T-helper 2 cell treated with Interferon-gamma antibody and Interleukin-4, amounts not matched to agents 100 ng/mL and 5 ng/mL, for 36 hours (primary cell): Measurements from ENCODE around the gene TNPO3. TPM values are rescaled to one million over a fixed set of nuclear protein-coding genes. Genes with fewer than 3 reads are reported as not detected.
"Not testable (repeated sequence)": the region's sequence is repeated elsewhere in the genome, so short reads cannot be mapped to it uniquely, and the experiment has no call there.

ENCODE experiments used
- intact Hi-C: fragments of 100-400 bp; cut with micrococcal nuclease; formaldehyde crosslinking; loops from one replicate; pipeline ENCODE4 v1.15.1; 2023
- total RNA-seq: library from RNA; stranded (reverse); gene quantifications from 2 replicates; pipeline ENCODE4 v1.2.3, GENCODE V29; 2022

The TNPO3 gene
- total RNA-seq, 1 donor from 2014 or later = 43.5 TPM

GRCh38 chr7:128963327-128963757 is 91.6 kb downstream of the TNPO3 start:
- intact Hi-C loops = no loop called here

- intact Hi-C loops = no loop called here
Measured at GRCh38 chr7:128962899-128963298, 92.0 kb downstream of the TNPO3 start.

GRCh38 chr7:128961030-128961659 is 93.8 kb downstream of the TNPO3 start:
- intact Hi-C loops = no loop called here

- intact Hi-C loops = no loop called here
Measured at GRCh38 chr7:128959296-128959695, 95.6 kb downstream of the TNPO3 start.

GRCh38 chr7:128955981-128956380 is 98.9 kb downstream of the TNPO3 start:
- intact Hi-C loops = no loop called here

- intact Hi-C loops = no loop called here
Measured at GRCh38 chr7:128954830-128955802, 99.8 kb downstream of the TNPO3 start.

- intact Hi-C loops = no loop called here
Measured at GRCh38 chr7:128954150-128954549, 100.8 kb downstream of the TNPO3 start.

- intact Hi-C loops = no loop called here
Measured at GRCh38 chr7:128951296-128951695, 103.6 kb downstream of the TNPO3 start.

- intact Hi-C loops = no loop called here
Measured at GRCh38 chr7:128948976-128949760, 105.7 kb downstream of the TNPO3 start.

- intact Hi-C loops = no loop called here
Measured at GRCh38 chr7:128948312-128948973, 106.5 kb downstream of the TNPO3 start.

GRCh38 chr7:128947854-128948253 is 107.1 kb downstream of the TNPO3 start:
- intact Hi-C loops = no loop called here

GRCh38 chr7:128946936-128947830 is 107.7 kb downstream of the TNPO3 start:
- intact Hi-C loops = no loop called here

- intact Hi-C loops = no loop called here
Measured at GRCh38 chr7:128945668-128946366, 109.1 kb downstream of the TNPO3 start.

- intact Hi-C loops = no loop called here
Measured at GRCh38 chr7:128944487-128945236, 110.2 kb downstream of the TNPO3 start.

GRCh38 chr7:128943251-128943650 is 111.7 kb downstream of the TNPO3 start:
- intact Hi-C loops = not testable (repeated sequence)

- intact Hi-C loops = no loop called here
Measured at GRCh38 chr7:128941946-128942526, 112.9 kb downstream of the TNPO3 start.

- intact Hi-C loops = no loop called here
Measured at GRCh38 chr7:128941323-128941890, 113.5 kb downstream of the TNPO3 start.
